Ishikawa (cell line): Measurements from ENCODE around the gene EPHA10.

Experiments
- CEBPB ChIP-seq: IDR thresholded peaks from 2 replicates; pipeline ENCODE4 v1.6.1; 2012
- CREB1 ChIP-seq: IDR thresholded peaks from 2 replicates; pipeline ENCODE4 v1.6.1; 2012; ENCODE audit warnings: low read depth
- EGR1 ChIP-seq: IDR thresholded peaks from 2 replicates; pipeline ENCODE4 v1.6.1; 2012
- EP300 ChIP-seq: IDR thresholded peaks from 2 replicates; pipeline ENCODE4 v1.6.1; 2012; ENCODE audit warnings: borderline replicate concordance
- FOXM1 ChIP-seq: IDR thresholded peaks from 2 replicates; pipeline ENCODE4 v1.6.1; 2012; ENCODE audit warnings: low read depth, borderline replicate concordance
- MAX ChIP-seq: IDR thresholded peaks from 2 replicates; pipeline ENCODE4 v1.6.1; 2012
- NFIC ChIP-seq: IDR thresholded peaks from 2 replicates; pipeline ENCODE4 v1.6.1; 2012
- RAD21 ChIP-seq: IDR thresholded peaks from 2 replicates; pipeline ENCODE4 v1.6.1; 2012; ENCODE audit warnings: low read depth
- REST ChIP-seq: IDR thresholded peaks from 2 replicates; pipeline ENCODE4 v1.6.1; 2012; ENCODE audit warnings: low read depth, mild to moderate bottlenecking
- TAF1 ChIP-seq: IDR thresholded peaks from 2 replicates; pipeline ENCODE4 v1.6.1; 2012; ENCODE audit warnings: low read depth, mild to moderate bottlenecking
- TCF12 ChIP-seq: IDR thresholded peaks from 2 replicates; pipeline ENCODE4 v1.6.1; 2012; ENCODE audit warnings: low read depth
- TEAD4 ChIP-seq: IDR thresholded peaks from 2 replicates; pipeline ENCODE4 v1.6.1; 2012
- USF1 ChIP-seq: IDR thresholded peaks from 2 replicates; pipeline ENCODE4 v1.6.1; 2012
- ZBTB7A ChIP-seq: IDR thresholded peaks from 2 replicates; pipeline ENCODE4 v1.6.1; 2012; ENCODE audit warnings: low read depth

Gene EPHA10

GRCh38 chr1:37767488-37767887, 2.6 kb upstream of the EPHA10 start:
- TF ChIP-seq NFIC (no peak), REST (peak; percentile 62; the same call in 1 of the 2 replicates), USF1 (no peak)

- TF ChIP-seq RAD21, result peak; percentile 36
- TF ChIP-seq REST, result 0 out of 2 replicates have a peak, but pooled peaks have one; percentile 18
- no peak for TF ChIP-seq TCF12
Observed at GRCh38 chr1:37765916-37766664, 1.2 kb upstream of the EPHA10 start.

GRCh38 chr1:37764414-37764825, 500 bp downstream of the EPHA10 start:
- TF ChIP-seq TEAD4 (peak; percentile 34; the same call in 1 of the 2 replicates), REST (peak; percentile 99), ZBTB7A (peak; percentile 61; the same call in 1 of the 2 replicates), EP300 (no peak), NFIC (no peak), CREB1 (no peak), MAX (peak; percentile 32; the same call in 1 of the 2 replicates), RAD21 (no peak)

GRCh38 chr1:37763791-37764413, 1.0 kb downstream of the EPHA10 start:
- TF ChIP-seq EP300, result no peak
- no peak for TF ChIP-seq REST
- no peak for TF ChIP-seq EGR1
- no peak for TF ChIP-seq TCF12
- no peak for TF ChIP-seq NFIC
- no peak for TF ChIP-seq CEBPB
- TF ChIP-seq TAF1, result no peak
- TF ChIP-seq RAD21, result no peak
- no peak for TF ChIP-seq CREB1
- TF ChIP-seq TEAD4, result no peak
- no peak for TF ChIP-seq ZBTB7A
- TF ChIP-seq MAX, result no peak
- no peak for TF ChIP-seq USF1
- no peak for TF ChIP-seq FOXM1
